ENCODE data around the gene AADAC.
"Not testable (repeated sequence)": the region's sequence is repeated elsewhere in the genome, so short reads cannot be mapped to it uniquely, and the experiment has no call there.

AADAC gene

GRCh38 chr3:151813799-151814198, at the start of gene AADAC:
Gene AADAC, plus strand, starts transcription at chr3:151814116. Its CDS starts 47 bp downstream, at chr3:151814163.
- no peak for DNase-seq

- DNase-seq: not testable (repeated sequence)
Measured at GRCh38 chr3:151764699-151765098, 49.2 kb upstream of the AADAC start.

GRCh38 chr3:151765685-151766084, 48.2 kb upstream of the AADAC start:
- DNase-seq: no peak

- DNase-seq: no peak
Measured at GRCh38 chr3:151766454-151766853, 47.5 kb upstream of the AADAC start.

- DNase-seq: no peak
Measured at GRCh38 chr3:151768393-151768930, 45.5 kb upstream of the AADAC start.

GRCh38 chr3:151769175-151769574, 44.7 kb upstream of the AADAC start:
- DNase-seq: no peak

GRCh38 chr3:151770956-151771355, 43.0 kb upstream of the AADAC start:
- no peak for DNase-seq

- no peak for DNase-seq
Measured at GRCh38 chr3:151772825-151773480, 41.0 kb upstream of the AADAC start.

- DNase-seq: no peak
Measured at GRCh38 chr3:151774235-151774634, 39.7 kb upstream of the AADAC start.

GRCh38 chr3:151774910-151775309, 39.0 kb upstream of the AADAC start:
- DNase-seq: no peak

GRCh38 chr3:151775314-151776258, 38.3 kb upstream of the AADAC start:
- no peak for DNase-seq

GRCh38 chr3:151776259-151776740, 37.6 kb upstream of the AADAC start:
- no peak for DNase-seq

GRCh38 chr3:151777880-151778279, 36.0 kb upstream of the AADAC start:
- DNase-seq: no peak

- no peak for DNase-seq
Measured at GRCh38 chr3:151787626-151788025, 26.3 kb upstream of the AADAC start.

- no peak for DNase-seq
Measured at GRCh38 chr3:151788401-151788800, 25.5 kb upstream of the AADAC start.

- DNase-seq: no peak
Measured at GRCh38 chr3:151789853-151790463, 24.0 kb upstream of the AADAC start.

- DNase-seq: not testable (repeated sequence)
Measured at GRCh38 chr3:151790763-151791162, 23.2 kb upstream of the AADAC start.

GRCh38 chr3:151792411-151792810, 21.5 kb upstream of the AADAC start:
- no peak for DNase-seq

- no peak for DNase-seq
Measured at GRCh38 chr3:151793636-151794035, 20.3 kb upstream of the AADAC start.

GRCh38 chr3:151794080-151794479, 19.8 kb upstream of the AADAC start:
- no peak for DNase-seq

- no peak for DNase-seq
Measured at GRCh38 chr3:151795276-151795675, 18.6 kb upstream of the AADAC start.

GRCh38 chr3:151796105-151796680, 17.7 kb upstream of the AADAC start:
- no peak for DNase-seq

- no peak for DNase-seq
Measured at GRCh38 chr3:151798466-151798865, 15.4 kb upstream of the AADAC start.

All from NK-92 treated with Interleukin-12 subunit alpha and Interleukin-12 subunit beta, amount 100 ng/mL, for 24 hours (cell line).